Natural killer cell treated with Interleukin-12 subunit alpha and Interleukin-12 subunit beta and Interleukin-15 and Interleukin-18, amount 100 ng/mL, for 72 hours (primary cell): ENCODE measurements around the gene MMAB. TPM values are rescaled to one million over a fixed set of nuclear protein-coding genes. Genes with fewer than 3 reads are reported as not detected.

Source experiments
- ATAC-seq, 2 donors: fragments of 150-1000 bp; cut with Tn5 transposase in 1 of 2; sonication (Bioruptor Pico), chemical (Tn5 transposase) in 1 of 2; 2 replicates each; pipeline ENCODE4 v1.10.0; 2021
- DNase-seq: peaks from one replicate; pipeline ENCODE4 v3.0.0; 2022; ENCODE audit warnings: low spot score
- H3K27ac Mint-ChIP-seq, 2 donors: 1 replicate in 1 of 2; 2 replicates in 1 of 2; pipeline ENCODE4 v1.8.0; 2022; ENCODE audit warnings: mixed read lengths in 2 of 2, mild to moderate bottlenecking in 1 of 2, moderate library complexity in 1 of 2
- H3K27me3 Mint-ChIP-seq, 2 donors: 1 replicate in 1 of 2; 2 replicates in 1 of 2; pipeline ENCODE4 v1.8.0; 2022; ENCODE audit warnings: mixed read lengths in 2 of 2
- H3K36me3 Mint-ChIP-seq: one replicate; pipeline ENCODE4 v1.8.0; 2022; ENCODE audit warnings: mixed read lengths
- H3K4me1 Mint-ChIP-seq, 2 donors: 1 replicate in 1 of 2; 2 replicates in 1 of 2; pipeline ENCODE4 v1.8.0; 2022; ENCODE audit warnings: low read depth in 2 of 2, mixed read lengths in 2 of 2, mild to moderate bottlenecking in 1 of 2
- H3K4me3 Mint-ChIP-seq: one replicate; pipeline ENCODE4 v1.8.0; 2022; ENCODE audit warnings: mixed read lengths
- H3K9me3 Mint-ChIP-seq: 2 replicates; pipeline ENCODE4 v1.8.0; 2022; ENCODE audit warnings: mixed read lengths
- total RNA-seq, 2 donors: library from RNA; stranded (reverse); gene quantifications; one replicate each; pipeline ENCODE4 v1.2.3, GENCODE V29; 2022

Gene MMAB
- total RNA-seq, 2 donors from 2014 or later, result 36.4 to 40.2 TPM

- Mint-ChIP-seq H3K4me1 (no peaks in the 10 kb centered on the region), H3K4me3 (no peak overlapping the region), H3K36me3 (peaks cover 3% of the 10 kb centered on the region), H3K27ac (no peak overlapping the region), H3K27me3 (no peaks in the 10 kb centered on the region), H3K9me3 (no peaks in the 10 kb centered on the region)
- DNase-seq (no peak), ATAC-seq (no peak)
Measured at GRCh38 chr12:109557200-109557599, 16.1 kb downstream of the MMAB start.

DNA sequence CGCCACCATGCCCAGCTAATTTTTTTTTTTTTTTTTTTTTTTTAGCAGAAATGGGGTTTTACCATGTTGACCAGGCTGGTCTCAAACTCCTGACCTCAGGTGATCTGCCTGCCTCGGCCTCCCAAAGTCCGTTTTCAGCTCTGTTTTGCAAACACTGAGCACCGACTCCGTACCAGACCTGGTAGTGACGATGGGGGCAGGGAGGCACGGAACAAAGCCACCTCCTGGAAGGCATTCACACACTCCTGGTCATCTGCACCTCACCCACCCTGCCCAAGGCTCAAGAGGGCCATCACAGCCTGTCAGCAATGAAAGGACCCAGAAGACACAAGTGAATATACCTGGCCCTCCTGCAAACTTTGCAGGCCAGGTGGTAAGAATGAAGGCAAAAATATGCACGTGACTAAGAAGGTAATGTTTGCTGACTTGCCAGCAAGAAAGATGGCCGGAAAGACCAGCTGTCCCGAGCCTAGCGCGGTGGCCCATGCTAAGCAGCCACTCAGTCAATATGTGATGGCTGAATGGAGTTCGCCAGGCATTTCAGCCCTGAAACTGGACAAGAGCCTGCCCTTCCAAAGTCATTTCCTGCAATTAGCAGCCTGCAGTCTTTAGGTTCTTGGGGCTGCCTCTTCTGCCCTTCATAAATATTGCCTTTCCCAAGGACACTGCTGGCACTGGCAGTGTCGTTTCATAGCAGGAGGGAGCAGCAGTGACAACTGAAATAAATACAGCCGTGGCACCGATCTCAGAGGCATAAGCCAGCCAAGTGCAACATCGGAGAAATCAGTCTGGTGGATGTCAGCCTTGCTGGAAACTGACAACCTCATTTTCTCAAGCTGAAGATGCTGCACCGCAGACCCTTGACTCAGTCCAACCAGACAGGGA, 17.6 kb downstream of the MMAB start:
- no peak overlapping the region for H3K27ac Mint-ChIP-seq
- DNase-seq, result no peak
- ATAC-seq, result no peak
- no peak overlapping the region for H3K4me3 Mint-ChIP-seq
- H3K4me1 Mint-ChIP-seq, result no peaks in the 10 kb centered on the region
- H3K27me3 Mint-ChIP-seq, result no peaks in the 10 kb centered on the region
- no peaks in the 10 kb centered on the region for H3K36me3 Mint-ChIP-seq
- no peaks in the 10 kb centered on the region for H3K9me3 Mint-ChIP-seq

DNA sequence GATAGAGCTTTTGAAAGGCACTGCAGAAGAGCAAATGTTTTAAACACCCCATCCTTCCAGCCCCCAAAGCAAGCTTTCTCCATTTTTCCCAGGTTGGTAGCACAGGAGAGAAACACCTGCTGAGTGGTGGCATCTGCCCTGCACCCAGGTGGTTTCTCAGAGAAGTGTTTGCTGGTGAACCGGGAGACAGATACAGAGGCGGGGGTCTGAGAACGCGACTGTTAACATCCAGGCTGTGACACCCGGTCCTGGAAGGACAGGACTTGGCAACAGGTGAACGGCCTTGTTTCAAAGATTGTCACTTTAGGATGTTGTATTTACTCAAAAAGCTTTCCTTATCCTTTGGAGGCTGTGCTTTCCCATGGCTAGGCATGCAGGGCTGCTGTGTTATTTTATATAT, 18.5 kb downstream of the MMAB start:
- no peak overlapping the region for H3K4me3 Mint-ChIP-seq
- no peaks in the 10 kb centered on the region for H3K27me3 Mint-ChIP-seq
- H3K9me3 Mint-ChIP-seq, result no peaks in the 10 kb centered on the region
- DNase-seq (no peak), ATAC-seq (no peak)
- H3K27ac Mint-ChIP-seq, result no peak overlapping the region
- no peaks in the 10 kb centered on the region for H3K36me3 Mint-ChIP-seq
- H3K4me1 Mint-ChIP-seq, result peaks cover 2 to 3% of the 10 kb centered on the region in 2 donors

- ATAC-seq, result no peak
- no peak overlapping the region for H3K4me3 Mint-ChIP-seq
- H3K36me3 Mint-ChIP-seq, result no peaks in the 10 kb centered on the region
- no peak overlapping the region for H3K27ac Mint-ChIP-seq
- no peaks in the 10 kb centered on the region for H3K9me3 Mint-ChIP-seq
- peaks cover 5 to 9% of the 10 kb centered on the region in 2 donors for H3K4me1 Mint-ChIP-seq
- H3K27me3 Mint-ChIP-seq, result no peaks in the 10 kb centered on the region
- DNase-seq, result no peak
Measured at GRCh38 chr12:109553906-109554500, 19.3 kb downstream of the MMAB start.

- Mint-ChIP-seq H3K27ac (no peak overlapping the region), H3K36me3 (no peaks in the 10 kb centered on the region), H3K4me3 (no peak overlapping the region), H3K9me3 (no peaks in the 10 kb centered on the region), H3K4me1 (peaks cover 5 to 10% of the 10 kb centered on the region in 2 donors), H3K27me3 (no peaks in the 10 kb centered on the region)
- ATAC-seq, result no peak
- no peak for DNase-seq
Measured at GRCh38 chr12:109553483-109553882, 19.8 kb downstream of the MMAB start.

DNA sequence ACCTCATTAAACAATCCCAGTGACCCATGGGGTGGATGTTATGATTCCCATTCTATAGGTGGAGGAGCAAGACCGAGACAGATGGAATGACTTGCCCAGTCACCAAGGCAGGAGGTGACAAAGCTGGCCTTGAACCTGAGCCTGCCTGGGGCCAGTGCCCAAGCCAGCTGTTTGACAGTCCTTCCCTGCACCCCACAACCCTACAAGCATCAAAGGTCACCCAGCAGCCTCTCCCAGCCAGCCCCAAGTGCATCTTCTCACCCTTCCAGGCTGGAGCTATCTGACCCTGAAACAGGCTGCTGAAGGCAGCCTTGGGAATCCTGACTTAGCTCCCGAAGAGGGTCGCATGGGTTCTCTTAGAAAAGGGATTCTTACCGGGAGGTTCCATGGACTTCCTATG, 20.3 kb downstream of the MMAB start:
- no peaks in the 10 kb centered on the region for H3K36me3 Mint-ChIP-seq
- H3K27me3 Mint-ChIP-seq, result no peaks in the 10 kb centered on the region
- H3K4me1 Mint-ChIP-seq, result peaks cover 8 to 10% of the 10 kb centered on the region in 2 donors
- no peak overlapping the region for H3K27ac Mint-ChIP-seq
- no peak for DNase-seq
- no peak overlapping the region for H3K4me3 Mint-ChIP-seq
- H3K9me3 Mint-ChIP-seq, result no peaks in the 10 kb centered on the region
- no peak for ATAC-seq

DNA sequence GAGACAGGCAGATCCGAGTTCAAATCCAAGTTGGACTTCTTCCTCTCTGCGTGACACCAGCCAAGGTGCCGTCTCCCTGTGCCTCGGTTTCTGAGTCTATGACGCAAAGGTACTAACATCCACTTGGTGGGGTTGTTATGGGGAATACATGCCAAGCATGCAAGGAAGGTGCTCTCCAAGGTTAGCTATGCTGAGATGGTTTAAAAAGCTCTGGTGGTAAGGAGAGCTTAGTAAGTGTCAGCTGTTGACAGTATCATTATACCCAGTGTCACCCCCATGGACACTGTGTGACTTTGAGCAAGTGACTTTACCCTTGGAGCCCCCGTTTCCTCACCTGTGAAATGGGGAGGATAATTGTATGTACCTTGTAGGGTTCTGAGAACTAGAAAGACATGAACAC, 22.2 kb downstream of the MMAB start:
- H3K36me3 Mint-ChIP-seq, result no peaks in the 10 kb centered on the region
- no peaks in the 10 kb centered on the region for H3K9me3 Mint-ChIP-seq
- no peaks in the 10 kb centered on the region for H3K27me3 Mint-ChIP-seq
- no peak overlapping the region for H3K27ac Mint-ChIP-seq
- DNase-seq (no peak), ATAC-seq (no peak)
- H3K4me3 Mint-ChIP-seq, result no peak overlapping the region
- H3K4me1 Mint-ChIP-seq, result peaks cover 18 to 19% of the 10 kb centered on the region in 2 donors

DNA sequence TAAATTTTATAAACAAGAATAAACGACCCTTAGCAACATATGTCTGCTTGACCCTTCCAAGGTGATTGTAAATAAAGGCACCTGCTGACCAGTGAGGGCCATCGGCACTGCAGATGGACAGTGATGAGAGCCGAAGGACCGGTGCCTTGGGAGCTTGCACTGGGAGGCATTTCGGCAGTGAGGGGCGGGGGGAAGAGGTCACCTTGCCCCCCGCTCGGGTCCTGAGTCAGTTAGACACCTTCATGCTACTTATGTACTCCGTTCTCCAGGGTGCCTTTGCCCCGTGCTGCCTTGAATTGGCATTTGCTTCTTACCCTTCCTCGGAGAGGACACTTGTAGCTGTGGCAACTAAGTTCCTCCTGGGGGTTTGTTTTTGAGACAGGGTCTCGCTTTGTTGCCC, 23.0 kb downstream of the MMAB start:
- ATAC-seq (no peak), DNase-seq (no peak)
- H3K9me3 Mint-ChIP-seq, result no peaks in the 10 kb centered on the region
- no peaks in the 10 kb centered on the region for H3K36me3 Mint-ChIP-seq
- H3K27me3 Mint-ChIP-seq, result no peaks in the 10 kb centered on the region
- no peak overlapping the region for H3K4me3 Mint-ChIP-seq
- H3K27ac Mint-ChIP-seq, result no peak overlapping the region
- H3K4me1 Mint-ChIP-seq, result peaks cover 20% of the 10 kb centered on the region in 2 donors

DNA sequence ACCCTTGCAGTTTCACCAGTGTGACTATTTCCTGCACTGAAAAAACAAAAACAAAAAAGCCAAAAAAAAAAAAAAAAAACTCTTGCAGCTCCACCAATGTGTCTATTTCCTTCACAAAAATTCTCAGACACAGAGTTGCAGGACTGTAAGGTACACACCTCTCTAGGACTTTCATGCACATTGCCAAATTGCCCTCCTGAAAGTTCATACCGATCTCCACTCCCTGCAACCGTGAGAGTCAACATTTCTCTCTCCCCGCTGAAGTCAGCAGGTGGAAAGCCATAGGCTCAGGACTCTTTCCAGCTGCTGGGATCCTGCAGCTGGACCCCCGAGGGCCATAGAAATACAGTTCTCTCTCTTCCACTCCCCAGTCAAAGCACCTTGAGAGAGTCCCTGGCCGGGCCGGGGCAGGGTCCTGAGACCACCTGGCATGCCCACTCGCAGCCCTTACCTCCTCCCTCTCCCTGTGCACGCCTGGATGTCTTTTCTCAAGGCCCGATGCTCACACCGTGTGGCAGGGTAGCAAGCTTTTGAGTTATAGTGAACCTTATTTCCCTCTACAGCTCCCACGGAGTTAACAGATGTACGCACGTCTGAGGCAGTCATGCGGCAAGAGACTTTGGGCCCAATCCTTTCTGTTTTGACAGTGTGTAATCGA, 23.6 kb downstream of the MMAB start:
- H3K4me1 Mint-ChIP-seq, result peaks cover 25 to 26% of the 10 kb centered on the region in 2 donors
- H3K27ac Mint-ChIP-seq, result peak overlapping the region in 1 of 2 donors; percentile 13
- no peak overlapping the region for H3K4me3 Mint-ChIP-seq
- H3K27me3 Mint-ChIP-seq, result no peaks in the 10 kb centered on the region
- DNase-seq (no peak), ATAC-seq (no peak)
- no peaks in the 10 kb centered on the region for H3K36me3 Mint-ChIP-seq
- no peaks in the 10 kb centered on the region for H3K9me3 Mint-ChIP-seq

- H3K4me1 Mint-ChIP-seq, result peaks cover 33 to 36% of the 10 kb centered on the region in 2 donors
- no peak for ATAC-seq
- no peaks in the 10 kb centered on the region for H3K27me3 Mint-ChIP-seq
- H3K9me3 Mint-ChIP-seq, result no peaks in the 10 kb centered on the region
- H3K4me3 Mint-ChIP-seq, result no peak overlapping the region
- no peak overlapping the region for H3K27ac Mint-ChIP-seq
- no peak for DNase-seq
- no peaks in the 10 kb centered on the region for H3K36me3 Mint-ChIP-seq
Measured at GRCh38 chr12:109548258-109548657, 25.0 kb downstream of the MMAB start.

DNA sequence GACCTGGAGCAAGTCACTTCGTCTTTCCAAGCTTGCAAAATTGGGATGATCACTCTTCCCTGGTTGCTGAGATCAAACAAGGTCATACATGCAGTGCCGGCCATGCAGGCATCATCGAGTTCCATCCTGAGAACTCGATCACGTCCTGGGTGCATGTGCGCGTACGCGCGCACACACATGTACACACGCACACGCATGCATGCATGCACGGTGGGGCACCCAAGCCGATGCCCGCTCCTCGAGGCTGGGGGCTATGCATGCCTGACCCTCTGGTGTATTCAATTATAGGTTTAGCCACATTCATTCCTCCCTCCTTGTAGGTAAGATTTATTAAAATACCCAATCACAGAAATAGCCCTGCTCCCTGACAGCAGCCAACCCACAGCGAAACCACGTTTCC, 26.0 kb downstream of the MMAB start:
- Mint-ChIP-seq H3K4me3 (no peak overlapping the region), H3K27me3 (no peaks in the 10 kb centered on the region), H3K36me3 (no peaks in the 10 kb centered on the region), H3K9me3 (no peaks in the 10 kb centered on the region), H3K27ac (no peak overlapping the region), H3K4me1 (peaks cover 33 to 46% of the 10 kb centered on the region in 2 donors)
- ATAC-seq (no peak), DNase-seq (no peak)

DNA sequence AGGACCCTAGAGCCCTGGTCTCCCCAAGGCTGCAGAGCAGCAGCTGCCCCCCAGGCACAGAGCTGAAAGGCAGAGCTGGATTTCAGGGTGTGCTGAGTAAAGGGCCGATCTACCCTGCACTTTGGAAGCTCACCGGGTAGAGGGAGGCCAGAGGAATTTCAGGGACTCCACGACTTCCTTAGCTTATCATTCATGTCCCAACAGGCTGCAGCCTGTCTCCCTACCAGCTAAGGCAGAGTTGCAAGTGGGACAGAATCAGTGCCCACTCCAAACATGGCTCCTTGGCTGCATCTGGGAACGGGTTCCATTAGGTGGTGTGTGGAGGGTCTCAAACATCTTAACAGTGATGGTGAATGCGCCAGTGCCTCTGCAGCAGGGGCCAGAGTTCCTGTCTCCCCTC, 27.5 kb downstream of the MMAB start:
- ATAC-seq, result no peak
- no peaks in the 10 kb centered on the region for H3K27me3 Mint-ChIP-seq
- no peak for DNase-seq
- peaks cover 33 to 47% of the 10 kb centered on the region in 2 donors for H3K4me1 Mint-ChIP-seq
- no peak overlapping the region for H3K27ac Mint-ChIP-seq
- no peak overlapping the region for H3K4me3 Mint-ChIP-seq
- no peaks in the 10 kb centered on the region for H3K9me3 Mint-ChIP-seq
- no peaks in the 10 kb centered on the region for H3K36me3 Mint-ChIP-seq

- Mint-ChIP-seq H3K27me3 (no peaks in the 10 kb centered on the region), H3K4me3 (peak overlapping the region; percentile 68), H3K4me1 (peaks cover 33 to 47% of the 10 kb centered on the region in 2 donors), H3K9me3 (no peaks in the 10 kb centered on the region), H3K36me3 (no peaks in the 10 kb centered on the region), H3K27ac (peak overlapping the region; percentile 58 to 82)
- DNase-seq, result peak; percentile 68
- peak; percentile 74 to 78 for ATAC-seq
Measured at GRCh38 chr12:109544955-109545531, 28.3 kb downstream of the MMAB start.

DNA sequence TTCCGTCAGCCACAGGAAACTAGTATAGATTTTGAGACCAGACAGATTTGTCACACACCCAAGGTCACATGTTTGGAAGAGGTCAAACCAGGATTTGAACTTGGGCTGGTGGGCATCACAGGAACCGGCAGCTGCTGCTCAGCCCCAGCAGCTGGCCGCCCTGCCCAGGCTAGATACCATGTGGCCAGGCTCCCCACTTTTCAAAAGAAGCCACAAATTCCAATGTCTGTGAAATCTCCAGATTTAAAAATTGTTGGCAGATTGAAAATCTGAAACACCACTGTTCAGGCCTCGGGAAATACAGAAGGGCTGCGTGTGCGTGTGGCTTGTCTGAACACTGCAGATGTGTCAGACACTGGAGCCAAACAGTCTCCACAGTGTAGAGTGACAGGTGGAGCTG, 30.4 kb downstream of the MMAB start:
- H3K27me3 Mint-ChIP-seq, result no peaks in the 10 kb centered on the region
- H3K4me1 Mint-ChIP-seq, result peaks cover 22 to 40% of the 10 kb centered on the region in 2 donors
- peak overlapping the region in 1 of 2 donors; percentile 35 for H3K27ac Mint-ChIP-seq
- no peak overlapping the region for H3K4me3 Mint-ChIP-seq
- no peaks in the 10 kb centered on the region for H3K9me3 Mint-ChIP-seq
- no peak for ATAC-seq
- no peaks in the 10 kb centered on the region for H3K36me3 Mint-ChIP-seq
- DNase-seq, result no peak
